ENCODE data around the gene CNOT3.

DNA sequence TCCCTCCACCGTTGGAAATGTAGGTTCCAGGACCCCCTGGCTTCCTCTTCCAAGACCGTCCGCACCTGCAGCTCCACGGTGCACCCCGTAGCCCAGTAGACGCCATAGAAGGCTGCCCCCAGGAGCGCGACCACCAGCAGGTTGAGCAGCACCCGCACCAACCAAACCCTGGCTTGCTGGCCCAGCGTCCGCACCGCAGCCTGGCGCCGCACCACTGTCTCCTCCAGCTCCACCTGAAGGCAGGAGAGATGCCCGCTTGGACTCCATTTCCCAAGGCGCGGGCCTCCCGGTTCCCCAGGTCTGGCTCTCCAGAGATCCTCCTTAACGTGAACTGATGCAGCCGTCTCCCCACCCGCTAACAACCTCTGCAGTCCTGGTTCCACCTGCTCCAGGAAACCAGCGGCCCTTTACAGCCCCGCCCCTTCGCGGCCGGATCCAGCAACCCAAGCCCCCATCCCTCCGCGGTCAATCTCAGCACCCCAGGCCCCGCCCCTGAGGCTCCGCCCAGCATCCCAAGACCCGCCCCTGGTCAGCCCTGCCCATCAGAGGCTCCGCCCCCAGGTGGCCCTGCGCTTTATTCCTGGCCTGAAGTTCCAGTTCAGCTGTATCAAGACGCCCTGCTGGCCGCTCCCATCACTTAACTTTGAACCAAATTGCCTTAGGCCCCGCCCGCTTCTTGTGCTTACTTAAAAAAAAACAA, 27.0 kb downstream of the CNOT3 start:
- TF ChIP-seq POLR2A (IDR thresholded peaks at IDR 0.05; ENCODE audit: low read depth, low read length) (no peak), POLR2AphosphoS5 (IDR thresholded peaks at IDR 0.05; ENCODE audit: low read depth, low read length) (no peak), TAF1 (IDR thresholded peaks at IDR 0.05; ENCODE audit: borderline replicate concordance, low read depth, low read length) (no peak)
